DND-41 (cell line): ENCODE data around the gene CLRN3.

Experiments used
- EZH2 ChIP-seq: IDR thresholded peaks from 3 replicates; pipeline ENCODE4 v1.6.1; 2012; ENCODE audit warnings: borderline replicate concordance, low read depth, mild to moderate bottlenecking, moderate library complexity, low read length, inconsistent platforms; ENCODE audit not compliant: severe bottlenecking
- TF ChIP-seq, protein P1 (sequence below): IDR thresholded peaks from 2 replicates; pipeline ENCODE4 v1.5.1; 2012; ENCODE audit warnings: borderline replicate concordance, low read length, moderate library complexity, mild to moderate bottlenecking; ENCODE audit not compliant: poor library complexity, severe bottlenecking; ENCODE audit errors: extremely low read depth

DNA sequence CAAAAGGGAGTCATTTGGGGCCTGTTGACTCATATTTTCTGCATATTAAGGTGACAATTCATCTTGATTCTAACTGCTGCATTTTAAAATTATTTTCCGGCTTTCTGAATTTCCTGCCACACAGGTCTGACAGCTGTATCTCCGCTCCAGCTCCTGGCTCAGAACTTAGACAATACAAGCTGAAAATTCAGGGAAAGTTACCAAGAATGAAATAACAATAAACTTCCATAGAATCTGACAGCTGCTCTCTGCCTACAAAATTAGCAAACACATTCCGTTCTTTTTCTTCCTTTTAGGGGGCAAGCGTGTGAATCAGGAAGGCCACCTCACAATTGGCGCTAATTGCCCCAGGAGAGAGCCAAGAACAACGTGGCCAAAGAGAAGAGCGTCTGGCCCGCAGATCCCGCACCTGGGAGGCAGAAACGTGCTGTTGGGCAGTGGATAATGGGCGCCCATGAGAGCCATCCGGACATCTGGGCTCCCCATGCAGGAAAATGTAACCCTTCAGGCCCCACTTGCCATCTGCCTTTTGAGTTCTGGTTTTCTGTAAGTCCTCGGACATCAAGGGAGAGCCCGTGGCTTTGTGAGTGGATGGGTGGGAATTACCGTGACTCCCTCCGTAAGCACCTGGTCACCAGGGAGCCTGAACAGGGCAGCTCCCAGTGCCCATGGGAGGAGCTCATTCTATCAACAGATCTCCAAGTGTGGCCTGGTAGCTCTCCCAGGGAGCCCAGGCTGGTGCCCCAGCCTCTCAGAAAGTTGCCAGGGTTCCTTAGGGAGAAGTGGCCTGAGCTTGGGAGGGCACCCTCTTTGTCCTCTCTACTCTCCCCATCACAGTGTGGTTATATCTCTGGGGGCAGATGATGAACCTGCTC, 5.0 kb downstream of the CLRN3 start:
- no peak for TF ChIP-seq EZH2
- TF ChIP-seq, protein P1, sequence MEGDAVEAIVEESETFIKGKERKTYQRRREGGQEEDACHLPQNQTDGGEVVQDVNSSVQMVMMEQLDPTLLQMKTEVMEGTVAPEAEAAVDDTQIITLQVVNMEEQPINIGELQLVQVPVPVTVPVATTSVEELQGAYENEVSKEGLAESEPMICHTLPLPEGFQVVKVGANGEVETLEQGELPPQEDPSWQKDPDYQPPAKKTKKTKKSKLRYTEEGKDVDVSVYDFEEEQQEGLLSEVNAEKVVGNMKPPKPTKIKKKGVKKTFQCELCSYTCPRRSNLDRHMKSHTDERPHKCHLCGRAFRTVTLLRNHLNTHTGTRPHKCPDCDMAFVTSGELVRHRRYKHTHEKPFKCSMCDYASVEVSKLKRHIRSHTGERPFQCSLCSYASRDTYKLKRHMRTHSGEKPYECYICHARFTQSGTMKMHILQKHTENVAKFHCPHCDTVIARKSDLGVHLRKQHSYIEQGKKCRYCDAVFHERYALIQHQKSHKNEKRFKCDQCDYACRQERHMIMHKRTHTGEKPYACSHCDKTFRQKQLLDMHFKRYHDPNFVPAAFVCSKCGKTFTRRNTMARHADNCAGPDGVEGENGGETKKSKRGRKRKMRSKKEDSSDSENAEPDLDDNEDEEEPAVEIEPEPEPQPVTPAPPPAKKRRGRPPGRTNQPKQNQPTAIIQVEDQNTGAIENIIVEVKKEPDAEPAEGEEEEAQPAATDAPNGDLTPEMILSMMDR = no peak
